ENCODE results near the gene POLR1G.
"Not testable (repeated sequence)": the region's sequence is repeated elsewhere in the genome, so short reads cannot be mapped to it uniquely, and the experiment has no call there.

Gene POLR1G

DNA sequence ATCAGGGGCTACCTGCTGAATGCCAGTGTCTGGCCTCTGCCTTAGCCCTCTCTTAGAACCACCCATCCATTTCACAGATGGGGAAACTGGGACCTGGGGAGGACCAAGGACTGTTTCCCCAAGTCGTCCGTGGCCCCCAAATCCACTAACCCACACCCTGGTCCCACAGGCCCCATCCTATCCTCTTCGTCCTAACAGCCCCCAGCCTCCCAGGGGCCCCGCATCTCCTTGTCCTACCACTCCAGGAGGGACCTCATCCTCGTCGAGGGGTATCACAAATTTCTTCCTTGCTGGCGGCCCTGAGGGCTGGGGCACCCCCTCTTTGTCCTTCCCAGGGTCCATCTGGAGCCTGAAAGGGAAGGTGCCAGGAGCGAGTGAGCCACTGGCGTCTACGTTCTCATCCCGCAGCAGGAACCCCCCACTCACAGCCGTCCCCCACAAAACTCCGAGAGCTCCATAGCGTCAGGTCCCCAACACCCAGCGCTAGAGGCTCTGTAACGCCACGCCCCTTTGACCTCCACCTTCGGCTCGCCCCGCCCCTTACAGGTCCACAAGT is 16.7 kb downstream of the POLR1G start:
- no peak for DNase-seq

DNA sequence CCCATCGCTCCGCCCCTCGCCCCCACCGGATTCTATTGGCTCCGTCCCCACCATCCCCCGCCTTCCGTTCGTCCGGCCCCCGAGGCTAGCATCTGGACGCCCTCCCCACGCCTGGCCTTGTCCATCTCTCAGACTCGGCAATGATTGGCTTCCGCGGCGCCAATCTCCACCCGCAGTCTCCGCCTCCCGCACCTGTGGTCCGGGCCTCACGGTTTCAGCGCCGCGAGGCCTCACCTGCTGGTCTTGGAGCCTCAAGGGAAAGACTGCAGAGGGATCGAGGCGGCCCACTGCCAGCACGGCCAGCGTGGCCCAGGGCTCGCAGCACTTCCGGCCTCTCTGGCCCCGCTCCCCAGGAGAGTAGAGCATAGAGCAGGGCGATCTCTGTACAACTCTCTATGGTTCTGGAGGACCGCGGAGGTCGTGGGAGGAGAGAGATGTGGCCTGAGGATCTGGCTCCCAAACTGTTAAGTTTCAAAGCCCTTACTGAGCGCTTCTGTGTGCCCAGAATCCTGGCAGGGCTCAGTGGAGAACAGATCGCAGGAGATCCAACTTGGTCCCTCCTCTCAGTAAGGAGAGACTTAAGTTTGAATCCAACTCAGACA is 17.2 kb downstream of the POLR1G start, which contains the start of gene ERCC1:
TSS of gene ERCC1 (minus strand) at position 329 of the 602 bp plus-strand sequence. CDS start 543 bp downstream, outside the sequence.
- peak; percentile 93 for DNase-seq

DNA sequence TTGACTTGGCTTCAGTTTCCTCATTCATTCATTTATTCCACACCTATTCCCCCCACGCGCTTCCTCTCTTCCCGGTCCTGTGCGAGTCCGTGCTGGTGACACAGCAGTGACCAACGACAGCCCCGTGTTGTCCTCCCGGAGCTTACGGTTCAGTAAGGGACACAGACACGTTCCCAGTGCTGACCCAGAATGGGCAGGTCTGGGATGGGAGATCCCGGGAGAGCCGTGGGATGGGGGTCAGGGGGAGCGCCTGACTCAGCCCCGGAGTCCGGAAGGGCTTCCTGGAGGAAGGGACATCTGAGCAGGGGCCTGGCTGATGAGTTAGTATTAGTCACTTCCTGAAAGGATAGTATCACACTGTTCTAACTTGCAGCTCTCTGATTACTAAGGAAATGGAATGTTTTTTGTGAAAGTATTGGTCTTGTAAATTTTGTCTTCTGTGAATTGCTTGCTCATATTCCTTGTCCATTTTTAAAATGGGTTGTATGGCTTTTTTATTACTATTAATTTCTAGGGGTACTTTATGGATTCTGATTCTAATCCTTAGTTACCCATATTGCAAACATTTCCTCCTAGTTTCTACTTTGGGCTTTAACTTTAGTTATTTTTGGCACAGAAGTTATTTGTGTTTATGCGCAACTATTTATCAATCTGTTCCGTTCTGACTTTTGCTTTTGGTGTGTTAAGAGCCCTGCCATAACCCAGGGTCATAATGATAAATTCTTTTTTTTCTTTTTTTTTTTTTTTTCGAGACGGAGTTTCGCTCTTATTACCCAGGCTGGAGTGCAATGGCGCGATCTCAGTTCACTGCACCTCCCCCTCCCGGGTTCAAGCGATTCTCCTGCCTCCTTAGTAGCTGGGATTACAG is 18.0 kb downstream of the POLR1G start:
- DNase-seq, result no peak

DNA sequence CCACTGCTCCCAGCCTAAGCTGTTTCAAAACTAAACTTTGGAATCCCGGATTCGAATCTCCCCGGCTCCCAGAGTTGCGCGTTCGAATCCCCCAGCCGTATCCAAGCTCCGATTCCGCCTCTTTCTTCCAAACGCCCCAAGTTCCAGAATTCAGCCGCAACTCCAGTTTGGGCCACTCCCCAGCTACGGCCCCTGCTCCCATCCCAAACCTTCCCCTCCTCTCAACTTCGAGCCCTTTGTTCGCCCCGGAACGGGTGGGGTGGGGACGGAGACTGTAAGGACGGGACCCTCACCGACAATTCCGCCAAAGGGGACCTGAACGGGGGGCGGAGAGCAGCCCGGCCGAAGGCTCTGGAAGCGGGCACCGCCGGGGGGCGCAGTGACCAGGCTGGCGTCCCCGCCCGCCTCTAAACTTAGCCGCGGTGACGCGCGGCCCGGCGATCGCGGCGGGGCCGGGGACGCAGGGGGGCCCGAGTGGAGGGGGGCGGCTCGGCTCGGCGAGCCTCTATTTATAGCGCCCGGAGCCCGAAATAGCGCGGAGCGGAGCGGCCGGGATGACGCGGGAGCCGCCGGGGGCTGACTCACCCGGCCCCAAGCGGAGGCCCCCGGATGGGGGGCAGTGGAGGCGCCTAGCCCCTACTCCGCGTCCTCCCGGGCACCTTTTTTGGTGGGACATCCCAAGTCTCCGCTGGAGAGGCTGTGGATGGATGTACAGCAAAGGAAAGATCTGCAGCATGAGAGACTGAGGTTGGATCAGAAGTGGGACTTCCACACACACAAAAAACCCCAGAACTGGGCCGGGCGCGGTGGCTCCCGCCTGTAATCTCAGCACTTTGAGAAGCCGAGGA is 22.2 kb downstream of the POLR1G start:
- no peak for DNase-seq

DNA sequence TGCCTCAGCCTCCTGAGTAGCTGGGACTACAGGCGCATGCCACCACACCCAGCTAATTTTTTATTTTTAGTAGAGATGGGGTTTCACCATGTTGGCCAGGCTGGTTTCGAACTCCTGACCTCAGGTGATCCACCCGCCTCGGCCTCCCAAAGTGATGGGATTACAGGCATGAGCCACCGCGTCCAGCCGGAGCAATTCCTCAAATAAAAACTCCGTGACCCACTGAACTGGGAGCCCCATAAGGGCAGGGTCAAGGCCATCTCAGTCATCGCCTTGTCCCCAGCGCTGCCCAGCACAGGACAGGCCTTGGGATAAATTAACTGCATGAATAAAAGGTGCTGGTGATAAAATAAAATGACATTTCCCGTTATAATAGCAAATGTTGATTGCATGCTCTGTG is 23.5 kb downstream of the POLR1G start:
- DNase-seq, result not testable (repeated sequence)

DNA sequence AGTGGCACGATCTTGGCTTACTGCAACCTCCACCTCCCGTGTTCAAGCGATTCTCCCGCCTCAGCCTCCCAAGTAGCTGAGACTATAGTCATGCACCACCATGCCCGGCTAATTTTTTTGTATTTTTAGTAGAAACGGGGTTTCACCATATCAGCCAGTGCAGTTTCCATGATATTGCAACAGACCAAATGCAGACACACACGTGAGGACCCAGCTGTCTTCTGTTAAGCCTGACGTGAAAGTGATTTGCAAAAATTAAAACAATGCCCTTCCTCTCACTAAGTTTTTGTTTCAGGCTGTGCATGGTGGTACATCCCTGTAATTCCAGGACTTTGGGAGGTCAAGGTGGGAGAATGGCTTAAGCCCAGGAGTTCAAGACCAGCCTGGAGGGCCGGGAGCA is 24.6 kb downstream of the POLR1G start:
- not testable (repeated sequence) for DNase-seq

DNA sequence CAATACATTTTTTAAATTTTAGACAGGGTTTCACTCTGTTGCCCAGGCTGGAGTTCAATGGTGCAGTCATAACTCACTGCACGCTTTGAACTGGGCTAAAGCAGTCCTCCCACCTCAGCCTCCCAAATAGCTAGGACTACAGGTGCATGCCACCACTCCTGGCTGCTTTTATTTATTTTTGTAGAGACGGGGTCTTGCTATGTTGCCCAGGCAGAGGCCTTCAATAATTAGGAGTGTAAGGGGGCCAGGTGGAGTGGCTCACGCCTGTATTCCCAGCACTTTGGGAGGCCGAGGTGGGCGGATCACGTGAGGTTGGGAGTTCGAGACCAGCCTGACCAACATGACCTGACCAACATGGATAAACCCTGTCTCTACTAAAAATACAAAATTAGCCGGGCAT is 26.1 kb downstream of the POLR1G start:
- not testable (repeated sequence) for DNase-seq

DNA sequence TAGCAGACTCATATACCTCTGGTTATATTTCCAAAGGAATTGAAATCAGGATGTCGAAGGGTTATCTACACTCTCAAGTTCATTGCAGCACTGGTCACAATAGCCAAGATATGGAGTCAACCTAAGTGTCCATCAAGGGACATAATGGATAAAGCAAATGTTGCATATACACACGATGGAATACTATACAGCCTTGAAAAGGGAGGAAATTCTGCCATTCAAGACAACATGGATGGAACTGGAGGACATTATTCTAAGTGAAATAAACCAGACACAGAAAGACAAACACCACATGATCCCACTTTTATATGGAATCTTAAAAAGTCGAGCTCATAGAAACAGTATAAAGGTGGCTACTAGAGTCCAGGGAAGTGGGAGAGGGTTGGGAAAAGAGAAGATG is 30.9 kb downstream of the POLR1G start:
- no peak for DNase-seq

DNA sequence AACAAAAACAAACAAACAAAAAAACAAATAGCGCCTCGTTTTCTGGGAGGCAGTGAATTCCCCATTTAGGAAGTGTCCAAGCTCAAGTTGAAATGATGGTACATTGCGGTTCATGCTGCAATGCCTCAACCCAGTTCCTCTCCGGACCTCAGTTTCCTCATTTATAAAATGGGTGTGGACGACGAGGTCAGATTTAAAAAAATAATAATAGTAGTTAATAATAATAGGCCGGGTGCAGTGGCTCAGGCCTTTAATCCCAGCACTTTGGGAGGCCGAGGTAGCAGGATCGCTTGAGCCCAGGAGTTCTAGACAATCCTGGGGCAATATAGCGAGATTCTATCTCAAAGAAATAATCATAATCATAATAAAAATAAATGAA is 32.7 kb downstream of the POLR1G start:
- DNase-seq, result no peak

DNA sequence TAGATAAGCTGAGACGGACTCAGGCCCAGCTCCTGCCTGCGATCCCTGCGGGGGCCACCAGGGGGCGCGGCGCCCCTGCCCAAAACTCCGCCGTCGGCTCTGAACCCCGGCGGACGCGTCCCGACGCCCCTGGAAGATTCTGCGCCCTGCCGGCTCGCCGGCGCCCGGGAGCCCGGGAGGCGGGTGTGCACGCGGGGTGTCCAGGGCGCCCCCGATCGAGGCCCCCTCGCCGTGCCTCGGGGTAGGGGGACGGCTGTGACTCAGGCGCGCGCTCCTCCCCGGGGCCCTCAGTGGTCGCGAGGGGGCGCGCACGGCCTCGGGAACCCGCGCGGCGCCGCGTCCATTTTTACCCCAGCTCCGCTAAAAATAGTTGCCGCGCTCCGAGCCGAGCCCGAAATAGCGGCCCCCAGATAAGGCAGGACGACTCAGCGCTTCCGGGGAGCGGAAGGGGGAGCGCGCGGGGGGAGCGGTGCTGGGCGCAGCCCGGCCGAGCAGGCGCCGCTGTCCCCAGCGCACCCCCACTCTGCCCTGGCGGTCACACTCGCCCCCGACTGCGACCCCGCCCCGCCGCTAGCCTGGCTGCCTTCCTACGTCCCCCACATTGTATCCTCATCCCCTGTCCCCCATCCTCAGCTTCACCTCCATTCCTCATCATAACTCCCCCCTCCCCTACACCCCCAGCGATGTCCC is 33.3 kb downstream of the POLR1G start:
- DNase-seq, result no peak

DNA sequence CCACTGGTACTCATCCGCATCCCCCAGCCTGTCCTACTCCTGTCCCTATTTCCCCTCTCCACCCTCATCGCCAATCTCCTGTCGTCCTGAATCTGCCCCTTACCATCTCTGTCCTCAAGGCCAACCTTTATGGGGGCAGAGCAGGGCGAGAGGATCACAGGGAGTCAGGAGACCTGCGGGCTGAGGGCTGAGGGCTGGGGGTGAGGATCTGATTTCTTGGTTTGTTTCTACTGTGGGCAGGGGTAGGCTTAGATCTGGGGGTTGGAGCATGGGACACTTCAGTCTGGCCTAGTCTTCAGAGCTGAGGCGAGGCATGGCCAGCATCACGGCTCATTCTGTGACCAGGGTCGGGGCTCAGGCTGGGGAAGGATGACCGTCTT is 33.8 kb downstream of the POLR1G start:
- DNase-seq, result no peak

DNA sequence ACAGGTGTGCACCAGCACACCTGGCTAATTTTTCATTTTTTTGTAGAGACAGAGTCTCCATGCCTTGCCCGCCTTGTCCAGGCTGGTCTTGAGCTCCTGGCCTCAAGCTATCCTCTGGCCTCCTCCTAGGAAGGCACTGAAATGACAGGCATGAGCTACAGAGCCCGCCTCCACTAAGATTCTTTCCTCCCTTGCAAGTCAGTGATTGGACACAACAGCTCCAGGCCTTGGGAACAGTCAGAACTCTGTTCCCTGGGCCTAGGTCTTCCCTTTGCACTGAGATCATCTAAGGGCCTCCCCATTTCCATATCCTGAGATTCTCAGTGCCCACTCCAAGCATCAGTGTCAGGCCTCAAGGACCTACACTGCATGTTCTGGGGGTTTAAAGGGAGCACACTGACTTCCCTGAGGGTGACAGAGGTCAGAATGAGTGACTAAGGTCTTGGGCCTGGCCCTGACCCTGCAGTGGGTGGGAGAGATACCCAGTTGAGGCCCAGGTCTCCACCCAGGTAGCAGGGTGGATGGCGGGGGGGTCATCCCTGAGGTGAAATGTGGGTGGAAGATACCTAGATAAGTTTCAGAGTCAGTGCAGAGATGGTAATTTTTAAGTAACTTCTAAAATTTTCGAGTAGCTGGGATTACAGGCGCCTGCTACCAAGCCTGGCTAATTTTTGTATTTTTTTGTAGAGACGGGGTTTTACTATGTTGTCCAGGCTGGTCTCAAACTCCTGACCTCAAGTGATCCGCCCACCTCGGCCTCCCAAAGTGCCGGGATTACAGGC is 34.6 kb downstream of the POLR1G start:
- no peak for DNase-seq

DNA sequence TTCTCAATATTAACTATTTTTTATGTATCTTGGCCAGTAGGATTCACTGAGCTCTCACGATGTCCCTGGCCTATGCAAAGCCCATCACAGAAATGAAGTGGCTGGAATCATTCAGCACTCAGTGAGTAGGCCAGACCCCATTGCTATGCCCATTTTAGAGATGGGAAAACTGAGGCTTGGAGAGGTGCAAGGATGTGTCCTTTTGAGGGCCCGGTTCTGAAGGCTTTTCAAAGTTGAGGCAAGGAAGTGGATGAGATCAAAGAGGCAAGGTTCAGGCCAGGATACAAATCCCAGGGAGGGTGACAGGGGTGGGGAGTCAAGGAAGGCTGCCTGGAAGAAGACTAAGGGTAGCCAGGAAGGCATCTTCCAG is 35.9 kb downstream of the POLR1G start:
- no peak for DNase-seq

DNA sequence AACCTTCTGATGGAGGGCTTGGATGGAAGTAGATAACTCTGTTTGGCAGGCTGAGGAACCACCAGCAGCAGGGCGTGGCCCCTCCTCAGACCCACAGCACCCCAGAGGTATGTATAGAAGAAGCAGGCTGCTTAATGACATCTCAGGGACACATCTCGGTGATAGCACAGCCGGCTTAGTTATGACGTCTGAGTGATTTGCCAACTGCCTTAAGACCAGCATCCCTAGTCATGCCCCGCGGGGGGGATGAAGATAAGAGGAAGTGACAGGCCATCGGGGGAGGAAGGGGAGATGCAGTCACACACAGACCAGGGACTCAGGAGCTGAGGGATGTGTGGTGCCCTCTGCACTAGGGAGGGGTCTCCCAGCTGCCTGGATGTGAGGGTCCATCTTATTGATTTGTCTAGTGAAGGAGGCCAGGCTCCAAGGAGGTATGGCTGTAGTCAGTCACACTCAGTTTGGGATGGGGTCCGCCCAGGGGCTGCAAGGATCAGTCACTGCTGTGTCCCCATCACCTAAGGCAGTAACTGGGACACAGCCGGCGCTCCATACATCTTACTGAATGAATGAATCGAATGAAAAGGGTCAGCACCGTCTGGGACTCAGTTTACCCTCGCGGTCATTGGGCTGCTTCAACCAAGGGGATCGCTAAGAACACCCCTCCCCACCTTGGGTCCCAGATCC is 36.5 kb downstream of the POLR1G start:
- DNase-seq, result no peak

DNA sequence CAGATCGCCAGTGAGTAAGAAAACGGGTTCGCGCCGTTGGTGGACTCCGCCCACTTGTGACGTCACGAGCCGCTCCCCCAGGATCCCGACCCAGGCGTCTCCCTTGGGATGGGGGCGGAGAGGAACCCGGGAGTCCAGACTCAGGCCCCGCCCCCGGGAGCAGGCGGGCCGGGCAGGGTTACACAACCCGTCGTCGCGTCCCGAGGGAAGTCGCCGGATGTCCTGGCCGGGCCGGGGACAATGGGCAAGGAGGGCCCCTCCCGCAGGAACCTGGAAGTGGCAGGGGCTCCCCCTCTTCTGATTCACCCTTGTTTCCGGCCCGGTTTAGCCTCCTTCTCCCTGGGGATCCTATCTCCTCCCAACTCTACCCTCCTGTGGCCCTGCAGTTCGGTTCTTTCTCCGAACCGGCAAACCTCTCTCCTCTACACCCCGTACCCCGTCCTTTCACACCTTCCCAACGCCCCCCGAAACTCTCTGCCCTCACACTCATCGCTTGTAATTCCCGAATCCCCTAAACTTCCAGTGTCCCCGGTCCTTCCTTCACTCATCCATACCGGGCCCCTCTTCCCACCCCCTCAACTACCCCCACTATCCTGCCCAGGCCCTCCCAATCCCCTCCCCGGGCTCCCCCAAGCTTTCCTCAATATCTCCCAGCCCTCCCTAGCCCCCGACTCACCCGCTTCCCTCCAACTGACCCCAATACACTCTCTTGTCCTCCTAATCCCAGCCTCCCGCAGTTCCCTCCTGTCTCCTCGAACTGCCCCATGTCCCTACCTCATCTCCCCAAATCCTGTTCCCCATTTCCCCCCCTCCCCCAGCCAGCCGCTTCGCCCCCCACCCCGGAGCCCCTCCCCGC is 37.2 kb downstream of the POLR1G start:
- DNase-seq, result no peak

DNA sequence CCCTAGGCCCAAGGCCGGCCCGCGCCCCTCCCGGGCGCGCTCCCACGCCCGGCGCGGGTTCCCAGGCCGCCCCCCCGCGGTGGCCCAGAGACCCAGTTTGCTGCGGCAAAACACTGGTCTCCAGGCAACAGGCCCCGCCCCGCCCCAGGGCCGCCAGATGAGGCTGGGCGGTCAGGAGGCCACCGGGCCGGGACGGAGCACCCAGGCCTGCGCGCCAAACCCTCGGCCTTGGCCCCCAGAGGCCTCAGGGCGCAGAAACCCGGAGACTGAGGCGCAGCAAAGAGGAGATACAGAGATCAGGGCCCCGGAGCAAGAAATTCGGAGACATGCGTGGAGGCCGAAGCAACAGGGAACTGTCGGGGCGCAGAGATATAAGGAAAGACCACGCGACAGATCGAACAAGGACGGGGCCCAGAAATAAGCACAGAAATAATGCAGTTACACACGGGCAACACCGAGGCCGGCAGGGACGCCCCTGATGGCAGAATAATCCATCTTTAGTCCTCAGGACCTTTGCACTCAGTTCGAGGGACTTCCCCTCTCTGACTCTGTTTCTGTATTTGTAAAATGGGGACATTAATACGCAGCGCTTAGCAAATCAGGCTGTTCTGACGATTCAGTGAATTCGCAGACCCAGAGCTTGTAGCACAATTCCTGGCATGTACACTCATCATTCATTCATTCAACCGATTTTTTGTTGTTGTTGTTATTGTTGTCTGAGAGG is 38.0 kb downstream of the POLR1G start:
- DNase-seq, result no peak

DNA sequence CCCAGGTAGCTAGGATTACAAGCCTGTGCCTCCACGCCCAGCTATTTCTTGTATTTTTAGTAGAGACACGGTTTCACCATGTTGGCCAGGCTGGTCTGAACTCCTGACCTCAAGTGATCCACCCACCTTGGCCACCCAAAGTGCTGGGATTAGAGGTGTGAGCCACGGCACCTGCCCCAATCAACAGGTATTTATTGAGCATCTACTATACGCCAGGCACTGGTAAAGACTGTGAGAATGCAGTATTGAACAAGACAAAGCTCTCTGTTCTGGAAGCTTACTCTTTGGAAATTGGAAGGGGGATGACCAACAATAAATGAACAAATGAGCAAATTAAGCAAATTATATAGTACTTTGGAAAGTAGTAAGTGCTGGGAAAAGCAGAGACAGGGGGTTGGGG is 38.7 kb downstream of the POLR1G start:
- no peak for DNase-seq

DNA sequence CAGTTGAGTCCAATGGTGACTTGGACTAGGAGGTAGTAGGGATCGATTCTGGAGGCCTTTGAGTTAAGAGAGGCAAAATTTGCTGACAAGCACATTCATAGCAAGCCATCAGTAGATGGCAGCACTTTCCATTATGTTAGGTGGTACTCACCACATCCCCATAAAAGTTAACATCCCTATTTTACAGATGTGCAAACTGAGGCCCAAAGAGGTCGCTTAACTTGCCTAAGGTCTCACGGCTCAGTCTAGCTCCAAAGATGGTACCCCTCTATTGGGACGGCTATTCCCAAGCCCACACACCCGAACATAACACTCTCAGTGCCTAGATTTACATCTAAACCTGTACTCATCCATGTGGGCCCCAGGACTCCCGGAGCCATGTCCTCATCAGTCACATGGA is 39.9 kb downstream of the POLR1G start:
- DNase-seq, result no peak

DNA sequence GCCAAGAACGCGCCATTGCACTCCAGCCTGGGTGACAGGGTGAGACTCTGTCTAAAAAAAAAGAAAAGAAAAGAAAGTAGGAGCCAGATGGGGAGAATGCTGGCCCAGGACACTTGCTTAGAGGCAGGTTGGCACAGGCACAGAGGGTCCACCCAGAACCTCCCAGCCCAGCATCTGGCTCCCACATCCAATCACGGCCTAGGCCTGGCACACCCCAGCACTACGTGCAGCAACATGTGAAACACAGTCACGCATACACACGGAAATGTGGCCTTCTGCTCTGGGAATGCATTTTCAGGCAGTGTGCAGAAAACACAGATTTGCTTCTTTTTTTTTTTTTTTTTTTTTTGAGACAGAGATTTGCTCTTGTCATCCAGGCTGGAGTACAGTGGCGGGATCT is 40.5 kb downstream of the POLR1G start:
- DNase-seq, result no peak

DNA sequence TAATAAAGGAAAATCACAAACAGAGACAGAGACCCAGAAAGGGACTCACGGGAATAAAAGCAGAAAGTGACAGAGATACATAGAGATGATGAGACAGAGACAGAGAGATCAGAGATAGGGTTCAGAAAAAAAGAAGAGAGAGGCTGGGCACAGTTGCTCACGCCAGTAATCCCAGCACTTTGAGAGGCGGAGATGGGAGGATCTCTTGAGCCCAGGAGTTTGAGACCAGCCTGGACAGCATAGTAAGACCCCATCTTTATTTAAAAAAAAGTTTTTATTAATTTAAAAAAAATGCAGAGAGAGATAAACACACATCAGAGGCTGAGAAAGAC is 41.9 kb downstream of the POLR1G start:
- DNase-seq, result no peak

Data from NCI-H1092 (cell line).